Right cardiac atrium (tissue), 5 donors: Measurements from ENCODE around the gene MMP21. TPM values are rescaled to one million over a fixed set of nuclear protein-coding genes. Genes with fewer than 3 reads are reported as not detected.

Experiments
- ATAC-seq, 2 donors: fragments of 200-7000 bp; cut with Tn5 transposase; one replicate each; pipeline versions ENCODE4 v1.8.0 to v1.9.1; 2020; ENCODE audit warnings: moderate library complexity in 2 of 2, mild to moderate bottlenecking in 1 of 2
- DNase-seq, 3 donors: peaks; one replicate each; pipeline ENCODE4 v3.0.0-alpha.2; 2020
- H3K27ac ChIP-seq: one replicate; pipeline ENCODE4 v1.5.1; 2013; ENCODE audit warnings: mild to moderate bottlenecking, low read length, control low read depth, moderate library complexity
- H3K27me3 ChIP-seq: one replicate; pipeline ENCODE4 v1.6.1; 2013; ENCODE audit not compliant: control insufficient read depth, insufficient read depth
- H3K4me1 ChIP-seq: one replicate; pipeline ENCODE4 v1.6.1; 2013; ENCODE audit warnings: low read length; ENCODE audit not compliant: control insufficient read depth, insufficient read depth
- H3K4me3 ChIP-seq: one replicate; pipeline ENCODE4 v1.5.1; 2013; ENCODE audit warnings: low read length, control low read depth
- H3K9me3 ChIP-seq: one replicate; pipeline ENCODE4 v1.6.1; 2013; ENCODE audit warnings: low read length; ENCODE audit not compliant: control insufficient read depth
- WGBS: extraction: QIAGEN DNeasy Blood & Tissue Kit; methylation state at CpG from one replicate; pipeline ENCODE4 v1.1.7; 2013; 5-methylcytosine and 5-hydroxymethylcytosine counted together
- intact Hi-C, 4 donors: fragments of 100-400 bp; cut with DNase I; formaldehyde crosslinking; loops; one replicate each; pipeline versions ENCODE4 v1.11.0 to v1.14.0; 2022 to 2023
- polyA plus RNA-seq: library from polyadenylated mRNA; stranded (reverse); fragments of 200-250 nt; gene quantifications from one replicate; pipeline ENCODE4 v1.2.3, GENCODE V29; 2013
- total RNA-seq, 4 donors: library from RNA; stranded (reverse); fragmentation: NEBNext Ultra II Directional; extraction: Animal tissue kit (Norgen Biotek cat#: 25700); gene quantifications; one replicate each; pipeline ENCODE4 v1.2.1, GENCODE V29; 2021
- donor health status: healthy with polysubstance abuse.
- donor health status: DM: no; HTN: yes; CAD: no.
- donor health status: DM: no; HTN: no; CAD: no.
- donor health status: DM: no; HTN: yes; CAD: no; lungs with severe emphysema.
- donor health status: DM: yes; HTN: yes; CAD: no.

MMP21 gene
- total and polyA plus RNA-seq, 5 donors: 0.20 to 1.4 (median 0.71) TPM

- Histone ChIP-seq H3K27me3 (no peaks in the 10 kb centered on the region), H3K4me3 (no peak overlapping the region), H3K9me3 (no peaks in the 10 kb centered on the region), H3K27ac (no peak overlapping the region), H3K4me1 (no peaks in the 10 kb centered on the region)
- 95% methylated on average over 1 of the region's 1 CpG for WGBS
- no peak for ATAC-seq
- intact Hi-C loops: no loop called here
- no peak for DNase-seq
These were observed 32.4 kb upstream of the MMP21 start for GRCh38 chr10:125808047-125808446.

DNA sequence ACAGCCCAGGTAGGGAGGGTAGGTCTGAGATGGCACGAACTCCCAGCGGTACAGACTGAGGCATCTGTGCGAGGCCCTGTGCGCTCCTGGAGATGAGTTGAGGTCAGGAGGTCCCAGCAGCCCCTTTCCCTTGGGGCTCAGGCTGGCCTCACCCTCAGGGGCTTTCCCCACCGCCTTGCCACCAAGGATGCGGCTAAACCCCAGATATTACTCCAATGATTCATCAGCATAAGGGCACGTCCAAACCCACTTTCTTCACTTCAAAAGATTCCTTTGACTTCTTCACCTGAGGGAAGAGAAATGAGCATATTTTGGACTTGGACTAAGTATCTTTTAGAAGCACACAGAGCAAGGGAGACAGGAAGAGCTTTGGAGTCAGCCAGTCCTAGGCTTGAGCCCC, 27.1 kb upstream of the MMP21 start:
- no peaks in the 10 kb centered on the region for H3K4me1 ChIP-seq
- no peak overlapping the region for H3K27ac ChIP-seq
- ATAC-seq (no peak), DNase-seq (no peak)
- H3K27me3 ChIP-seq: no peaks in the 10 kb centered on the region
- intact Hi-C loops: no loop called here
- no peak overlapping the region for H3K4me3 ChIP-seq
- WGBS: 97% methylated on average over 7 of the region's 7 CpGs
- H3K9me3 ChIP-seq: no peaks in the 10 kb centered on the region

- no peak overlapping the region for H3K27ac ChIP-seq
- no peak for ATAC-seq
- H3K27me3 ChIP-seq: no peaks in the 10 kb centered on the region
- no peaks in the 10 kb centered on the region for H3K4me1 ChIP-seq
- no peak for DNase-seq
- no peak overlapping the region for H3K4me3 ChIP-seq
- intact Hi-C loops: no loop called here
- H3K9me3 ChIP-seq: no peaks in the 10 kb centered on the region
- WGBS: 80% methylated on average over 5 of the region's 5 CpGs
These were observed 26.5 kb upstream of the MMP21 start for GRCh38 chr10:125802131-125802530.

GRCh38 chr10:125801574-125801973, 26.0 kb upstream of the MMP21 start:
- intact Hi-C loops: no loop called here
- 89% methylated on average over 1 of the region's 1 CpG for WGBS
- H3K27me3 ChIP-seq: no peaks in the 10 kb centered on the region
- H3K4me1 ChIP-seq: no peaks in the 10 kb centered on the region
- DNase-seq (no peak), ATAC-seq (no peak)
- H3K27ac ChIP-seq: no peak overlapping the region
- H3K4me3 ChIP-seq: no peak overlapping the region
- H3K9me3 ChIP-seq: no peaks in the 10 kb centered on the region

- Histone ChIP-seq H3K4me3 (no peak overlapping the region), H3K27ac (no peak overlapping the region), H3K4me1 (no peaks in the 10 kb centered on the region), H3K27me3 (no peaks in the 10 kb centered on the region), H3K9me3 (no peaks in the 10 kb centered on the region)
- DNase-seq (no peak), ATAC-seq (no peak)
- 83% methylated on average over 8 of the region's 8 CpGs for WGBS
- intact Hi-C loops: no loop called here
These were observed 24.0 kb upstream of the MMP21 start for GRCh38 chr10:125799451-125800182.

DNA sequence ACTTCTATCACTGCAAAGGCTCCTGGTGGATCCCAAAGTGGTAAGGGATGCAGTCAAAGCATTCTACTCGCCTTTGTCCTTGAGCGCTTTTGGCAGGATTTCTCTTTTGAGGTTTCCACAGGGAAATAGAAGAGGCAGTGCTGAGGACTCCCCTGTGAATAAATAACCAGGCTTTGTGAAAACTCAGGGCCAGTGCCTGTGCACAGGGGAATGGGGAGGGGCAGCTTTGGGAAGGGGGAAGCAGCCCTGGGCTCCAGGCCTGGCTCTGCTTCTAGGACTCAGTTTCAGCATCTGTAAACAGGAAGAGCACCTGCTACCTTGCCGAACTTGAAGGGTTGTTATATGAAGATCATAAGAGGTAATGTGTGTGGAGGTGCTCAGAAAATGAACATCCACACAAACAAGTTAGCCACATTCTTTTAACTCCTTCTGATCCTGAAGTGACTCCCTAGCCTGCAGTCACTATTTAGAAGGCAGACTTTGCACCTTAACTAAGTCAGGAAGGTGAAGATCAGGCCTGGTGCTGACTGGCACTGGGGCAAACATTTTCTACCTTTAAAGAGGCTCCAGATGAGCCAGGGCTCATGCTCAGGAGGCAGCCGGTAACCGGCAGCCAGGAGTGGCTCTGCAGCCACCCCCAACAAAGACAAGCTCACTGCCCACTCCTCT, 22.5 kb upstream of the MMP21 start:
- H3K4me1 ChIP-seq: no peaks in the 10 kb centered on the region
- H3K27ac ChIP-seq: no peak overlapping the region
- 54% methylated on average over 5 of the region's 5 CpGs for WGBS
- H3K27me3 ChIP-seq: no peaks in the 10 kb centered on the region
- H3K9me3 ChIP-seq: no peaks in the 10 kb centered on the region
- ATAC-seq: no peak
- no peak overlapping the region for H3K4me3 ChIP-seq
- DNase-seq: no peak
- intact Hi-C loops: no loop called here

- no peak overlapping the region for H3K4me3 ChIP-seq
- 89% methylated on average over 8 of the region's 8 CpGs for WGBS
- ATAC-seq: no peak
- no peaks in the 10 kb centered on the region for H3K27me3 ChIP-seq
- no peaks in the 10 kb centered on the region for H3K9me3 ChIP-seq
- H3K4me1 ChIP-seq: no peaks in the 10 kb centered on the region
- no peak for DNase-seq
- intact Hi-C loops: no loop called here
- H3K27ac ChIP-seq: no peak overlapping the region
These were observed 21.8 kb upstream of the MMP21 start for GRCh38 chr10:125797424-125797823.

GRCh38 chr10:125795637-125796190, 20.1 kb upstream of the MMP21 start:
- H3K9me3 ChIP-seq: no peaks in the 10 kb centered on the region
- H3K27me3 ChIP-seq: no peaks in the 10 kb centered on the region
- WGBS: 82% methylated on average over 8 of the region's 8 CpGs
- DNase-seq (no peak), ATAC-seq (no peak)
- intact Hi-C loops: no loop called here
- H3K4me3 ChIP-seq: no peak overlapping the region
- H3K4me1 ChIP-seq: no peaks in the 10 kb centered on the region
- H3K27ac ChIP-seq: no peak overlapping the region

- WGBS: 64% methylated on average over 2 of the region's 2 CpGs
- no peaks in the 10 kb centered on the region for H3K9me3 ChIP-seq
- intact Hi-C loops: no loop called here
- ATAC-seq (peak; percentile 77 to 83), DNase-seq (peak; percentile 39 to 70 (median 68))
- H3K4me1 ChIP-seq: no peaks in the 10 kb centered on the region
- H3K27ac ChIP-seq: no peak overlapping the region
- no peaks in the 10 kb centered on the region for H3K27me3 ChIP-seq
- no peak overlapping the region for H3K4me3 ChIP-seq
These were observed 19.5 kb upstream of the MMP21 start for GRCh38 chr10:125795128-125795527.

DNA sequence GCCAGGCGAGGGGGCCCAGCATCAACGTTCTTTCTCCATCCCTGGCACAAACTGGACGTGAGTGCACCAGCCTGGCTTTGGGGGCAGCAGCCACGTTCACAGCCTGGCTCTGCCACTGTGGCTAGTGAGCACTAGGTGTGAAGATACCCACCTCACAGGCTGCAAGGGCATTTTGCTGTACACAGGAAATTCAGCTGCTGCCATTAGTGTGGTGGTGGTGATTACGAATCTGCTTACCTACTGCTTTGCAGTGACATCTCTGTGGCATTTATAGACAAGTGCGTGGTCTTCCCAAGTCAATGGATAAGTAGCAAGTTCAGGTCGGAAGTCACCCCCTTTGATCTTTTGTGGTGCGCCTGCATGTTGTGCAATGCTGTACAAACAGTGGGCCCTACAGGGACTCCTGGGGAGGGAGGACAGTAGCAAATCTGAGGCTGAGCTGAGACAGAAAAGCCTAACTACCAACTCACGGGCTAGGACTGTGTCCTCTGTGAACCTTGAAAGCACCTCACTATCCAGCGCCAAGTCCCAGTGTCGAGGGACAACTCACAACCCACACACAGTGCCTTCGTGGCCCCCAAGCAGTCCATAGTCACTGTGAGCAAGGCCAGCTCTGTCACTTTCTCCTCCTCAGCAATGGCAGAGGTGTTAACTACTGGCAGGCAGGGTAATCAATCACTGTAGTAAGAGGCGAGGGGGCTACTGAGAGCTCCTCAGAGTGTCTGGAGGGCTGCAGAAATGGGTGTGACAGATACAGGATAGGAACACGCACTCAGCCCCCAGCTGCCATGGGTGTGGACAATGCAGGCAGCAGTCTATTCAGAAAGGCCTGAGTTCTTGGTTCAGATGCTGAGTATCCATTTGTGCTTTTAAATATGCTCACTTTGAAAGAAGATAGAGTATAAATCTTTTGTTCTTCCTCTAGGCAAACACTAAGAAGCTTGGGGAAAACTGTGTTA, 17.0 kb upstream of the MMP21 start:
- WGBS: 87% methylated on average over 14 of the region's 14 CpGs
- ATAC-seq: no peak
- intact Hi-C loops: no loop called here
- Histone ChIP-seq H3K4me1 (no peaks in the 10 kb centered on the region), H3K9me3 (no peaks in the 10 kb centered on the region), H3K27me3 (no peaks in the 10 kb centered on the region), H3K27ac (no peak overlapping the region), H3K4me3 (no peak overlapping the region)
- no peak for DNase-seq
